Suprapubic skin (tissue), 4 donors: ENCODE data around the gene RPS6KA2.

Experiments
- CTCF ChIP-seq, 2 donors: fragments of 200-600 bp in 1 of 2; fragments of 450-650 bp in 1 of 2; sonication (generic) in 1 of 2; IDR thresholded peaks; one replicate each; pipeline ENCODE4 v1.5.1; 2016 to 2019; ENCODE audit warnings: antibody characterized with exemption in 2 of 2, mild to moderate bottlenecking in 1 of 2, moderate library complexity in 1 of 2
- EP300 ChIP-seq: sonication (generic); formaldehyde crosslinking; IDR thresholded peaks from one replicate; pipeline ENCODE4 v1.6.1; 2017; ENCODE audit warnings: antibody characterized with exemption
- POLR2A ChIP-seq, 2 donors: fragments of 450-650 bp; IDR thresholded peaks; one replicate each; pipeline ENCODE4 v1.6.1; 2017; ENCODE audit warnings: antibody characterized with exemption in 2 of 2, mild to moderate bottlenecking in 2 of 2, moderate library complexity in 2 of 2
- POLR2AphosphoS5 ChIP-seq, 3 donors: sonication (generic); formaldehyde crosslinking; IDR thresholded peaks; one replicate each; pipeline ENCODE4 v1.6.1; 2017; ENCODE audit warnings: antibody characterized with exemption in 3 of 3

- TF ChIP-seq CTCF (IDR thresholded peaks at IDR 0.05) = no peak
- no peak for TF ChIP-seq EP300
- TF ChIP-seq POLR2AphosphoS5 (IDR thresholded peaks at IDR 0.05) = no peak
- TF ChIP-seq POLR2A (IDR thresholded peaks at IDR 0.05) = no peak
Measured at GRCh38 chr6:166658792-166659150, 31.7 kb upstream of the RPS6KA2 start.
